Mesenchymal stem cell (in vitro differentiated cells and primary cell): ENCODE measurements around the gene TLCD1.

ENCODE experiments used
- DNase-seq: peaks from one replicate; pipeline ENCODE4 v3.0.0-alpha.2; 2013
- H2AFZ ChIP-seq: one replicate; pipeline ENCODE4 v1.6.1; 2013; ENCODE audit warnings: low read depth, mild to moderate bottlenecking, control low read depth, inconsistent platforms, low read length, moderate library complexity
- H2AK5ac ChIP-seq: 2 replicates; pipeline ENCODE4 v1.6.1; 2013; ENCODE audit warnings: low read length, moderate library complexity, mild to moderate bottlenecking, inconsistent platforms; ENCODE audit not compliant: severe bottlenecking
- H2BK120ac ChIP-seq: one replicate; pipeline ENCODE4 v1.6.1; 2013; ENCODE audit warnings: low read depth, mild to moderate bottlenecking, inconsistent platforms, low read length, moderate library complexity
- H2BK12ac ChIP-seq, 2 experiments: one replicate each; pipeline ENCODE4 v1.6.1; 2013; ENCODE audit warnings: inconsistent platforms in 2 of 2, low read length in 2 of 2, mild to moderate bottlenecking in 2 of 2, moderate library complexity in 2 of 2, control low read depth in 1 of 2
- H2BK15ac ChIP-seq: one replicate; pipeline ENCODE4 v1.6.1; 2013; ENCODE audit warnings: mild to moderate bottlenecking, low read depth, inconsistent platforms; ENCODE audit not compliant: poor library complexity, severe bottlenecking
- H2BK5ac ChIP-seq: 2 replicates; pipeline ENCODE4 v1.6.1; 2013; ENCODE audit warnings: low read depth, mild to moderate bottlenecking, low read length, control low read depth, inconsistent platforms; ENCODE audit not compliant: poor library complexity, severe bottlenecking
- H3K14ac ChIP-seq, 2 experiments: one replicate each; pipeline ENCODE4 v1.6.1; 2013; ENCODE audit warnings: inconsistent platforms in 2 of 2, low read length in 2 of 2, control low read depth in 1 of 2, mild to moderate bottlenecking in 1 of 2, moderate library complexity in 1 of 2
- H3K18ac ChIP-seq, 2 experiments: one replicate each; pipeline ENCODE4 v1.6.1; 2013; ENCODE audit warnings: inconsistent platforms in 2 of 2, low read length in 2 of 2, control low read depth in 1 of 2, low read depth in 1 of 2, mild to moderate bottlenecking in 1 of 2
- H3K23ac ChIP-seq, 2 experiments: one replicate each; pipeline ENCODE4 v1.6.1; 2013; ENCODE audit warnings: inconsistent platforms in 2 of 2, low read length in 2 of 2, mild to moderate bottlenecking in 2 of 2, moderate library complexity in 2 of 2, control low read depth in 1 of 2
- H3K27ac ChIP-seq: 2 replicates; pipeline ENCODE4 v1.5.1; 2013; ENCODE audit warnings: mild to moderate bottlenecking, moderate library complexity, low read length, control low read depth, inconsistent platforms; ENCODE audit not compliant: poor library complexity, severe bottlenecking
- H3K27me3 ChIP-seq, 2 experiments: 2 replicates each; pipeline versions ENCODE4 v1.6.1 to v1.7.0; 2013; ENCODE audit warnings: low read length in 2 of 2, mild to moderate bottlenecking in 2 of 2, moderate library complexity in 2 of 2, control low read depth in 1 of 2, inconsistent platforms in 1 of 2; ENCODE audit not compliant: control insufficient read depth in 1 of 2, insufficient read depth in 1 of 2
- H3K36me3 ChIP-seq, 2 experiments: 2 replicates each; pipeline versions ENCODE4 v1.6.1 to v1.7.0; 2013; ENCODE audit warnings: low read length in 2 of 2, control low read depth in 1 of 2, inconsistent platforms in 1 of 2, low read depth in 1 of 2, mild to moderate bottlenecking in 1 of 2; ENCODE audit not compliant: insufficient read depth in 2 of 2, control insufficient read depth in 1 of 2
- H3K4ac ChIP-seq, 2 experiments: one replicate each; pipeline ENCODE4 v1.6.1; 2013; ENCODE audit warnings: inconsistent platforms in 2 of 2, low read length in 2 of 2, mild to moderate bottlenecking in 2 of 2, moderate library complexity in 2 of 2, control low read depth in 1 of 2, low read depth in 1 of 2
- H3K4me1 ChIP-seq: 2 replicates; pipeline ENCODE4 v1.6.1; 2013; ENCODE audit warnings: low read depth, low read length, control low read depth; ENCODE audit not compliant: control insufficient read depth, insufficient read depth
- H3K4me2 ChIP-seq: 2 replicates; pipeline ENCODE4 v1.6.1; 2013; ENCODE audit warnings: low read length, mild to moderate bottlenecking, inconsistent platforms; ENCODE audit not compliant: poor library complexity, severe bottlenecking
- H3K4me3 ChIP-seq, 2 experiments: 2 replicates each; pipeline versions ENCODE4 v1.5.1 to v1.7.0; 2013; ENCODE audit warnings: low read length in 2 of 2, mild to moderate bottlenecking in 2 of 2, control low read depth in 1 of 2, low read depth in 1 of 2; ENCODE audit not compliant: insufficient read depth in 1 of 2
- H3K79me1 ChIP-seq: replicated peaks from 2 replicates; pipeline ENCODE4 v1.6.1; 2013; ENCODE audit warnings: mild to moderate bottlenecking, control low read depth, low read length, inconsistent platforms; ENCODE audit not compliant: poor library complexity, severe bottlenecking
- H3K9ac ChIP-seq: 2 replicates; pipeline ENCODE4 v1.7.0; 2013; ENCODE audit warnings: mild to moderate bottlenecking, low read length, moderate library complexity
- H3K9me3 ChIP-seq: 2 replicates; pipeline ENCODE4 v1.7.0; 2013; ENCODE audit warnings: mild to moderate bottlenecking, low read length; ENCODE audit not compliant: control insufficient read depth
- H4K8ac ChIP-seq: one replicate; pipeline ENCODE4 v1.6.1; 2013; ENCODE audit warnings: inconsistent platforms, mild to moderate bottlenecking, low read length, moderate library complexity
- H4K91ac ChIP-seq: one replicate; pipeline ENCODE4 v1.6.1; 2013; ENCODE audit warnings: mild to moderate bottlenecking, low read length, inconsistent platforms
- WGBS: methylation state at CpG from one replicate; pipeline ENCODE4 v1.1.7; 2013; ENCODE audit warnings: mixed read lengths; 5-methylcytosine and 5-hydroxymethylcytosine counted together

The TLCD1 gene

DNA sequence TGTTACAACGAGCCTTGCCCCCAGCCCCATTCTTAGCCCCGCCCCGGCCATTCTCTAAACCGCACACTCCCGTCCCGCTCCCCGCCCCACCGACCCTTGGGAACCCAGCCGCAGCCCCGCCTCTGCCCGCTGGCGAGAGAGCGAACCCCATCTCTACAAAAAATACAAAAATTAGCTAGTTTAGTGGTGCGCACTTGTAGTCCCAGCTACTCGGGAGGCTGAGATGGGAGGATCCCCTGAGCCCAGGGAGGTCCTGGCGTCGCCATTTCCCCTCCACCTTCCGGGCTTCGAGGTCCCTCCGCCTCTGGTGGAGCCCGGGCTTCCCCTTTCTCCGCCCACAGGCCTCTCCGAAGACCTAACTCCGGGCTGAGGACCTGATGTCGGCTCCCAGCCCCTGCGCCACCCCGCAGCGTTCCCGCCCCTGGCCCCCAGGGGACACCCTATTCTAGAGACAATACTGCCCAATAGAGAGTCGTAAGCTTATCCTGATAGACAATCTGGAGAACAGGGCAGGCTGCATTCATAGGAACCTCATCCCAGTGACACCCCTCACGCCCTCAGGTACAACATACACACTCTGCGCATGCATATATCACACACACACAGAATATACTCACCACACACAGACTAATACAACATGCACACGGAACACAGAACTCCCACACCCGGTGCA lies 13.9 kb downstream of the TLCD1 start:
- Histone ChIP-seq H3K36me3 (peaks cover 34 to 42% of the 10 kb centered on the region in 2 experiments), H2BK5ac (no peak overlapping the region), H3K23ac (peak overlapping the region in 1 of 2 experiments; percentile 10), H2BK120ac (peak overlapping the region; percentile 42), H3K4ac (peak overlapping the region in 1 of 2 experiments; percentile 55), H4K8ac (peak overlapping the region; percentile 90), H2BK15ac (no peak overlapping the region), H3K9me3 (no peaks in the 10 kb centered on the region), H3K4me3 (peak overlapping the region in 1 of 2 experiments; percentile 84), H3K27ac (no peak overlapping the region), H3K79me1 (peaks cover 16% of the 10 kb centered on the region), H3K4me1 (peaks cover 23% of the 10 kb centered on the region), H3K27me3 (no peaks in the 10 kb centered on the region), H3K18ac (peak overlapping the region; percentile 70 to 86), H3K14ac (no peak overlapping the region), H4K91ac (peak overlapping the region; percentile 67), H2BK12ac (peak overlapping the region; percentile 29), H2AK5ac (no peak overlapping the region), H3K9ac (peak overlapping the region; percentile 95), H3K4me2 (no peak overlapping the region), H2AFZ (no peak overlapping the region)
- peak; percentile 55 for DNase-seq
- WGBS = 22% methylated on average over 34 of the region's 34 CpGs

DNA sequence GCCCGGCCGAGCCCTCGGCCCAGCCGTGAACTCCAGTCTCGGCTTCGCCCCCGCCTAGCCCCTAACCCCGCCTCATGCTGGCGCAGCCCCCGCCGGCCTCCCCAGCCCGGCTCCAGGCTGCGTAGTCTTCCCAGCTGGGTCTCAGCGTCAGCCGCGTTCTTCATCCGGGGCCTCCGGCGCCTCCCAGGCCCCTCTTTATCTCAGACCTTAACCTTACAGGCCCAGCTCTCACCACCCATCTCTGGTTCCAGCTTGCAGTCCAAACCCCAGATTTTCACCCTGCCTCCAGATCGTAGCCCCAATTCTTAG lies 14.4 kb downstream of the TLCD1 start, which contains the start of gene PROCA1:
TSS of gene PROCA1 (minus strand) at position 166 of the 309 bp plus-strand sequence. CDS start 228 bp downstream, outside the sequence.
- peak within 1 kb of the TSS; percentile 63 for H3K27ac ChIP-seq
- peak within 1 kb of the TSS; percentile 60 to 84 for H3K4me3 ChIP-seq
- peak within 1 kb of the TSS; percentile 65 for H2BK15ac ChIP-seq
- H3K36me3 ChIP-seq = peaks cover 34 to 42% of the 10 kb centered on the region in 2 experiments
- no peak within 1 kb of the TSS for H3K14ac ChIP-seq
- 1% methylated on average over 20 of the region's 20 CpGs for WGBS
- peak within 1 kb of the TSS; percentile 72 for H2AFZ ChIP-seq
- H3K27me3 ChIP-seq = no peaks in the 10 kb centered on the region
- peak within 1 kb of the TSS; percentile 84 for H3K4me2 ChIP-seq
- peak within 1 kb of the TSS; percentile 73 for H4K91ac ChIP-seq
- no peak for DNase-seq
- no peaks in the 10 kb centered on the region for H3K9me3 ChIP-seq
- peak within 1 kb of the TSS; percentile 90 for H4K8ac ChIP-seq
- no peak within 1 kb of the TSS for H2BK5ac ChIP-seq
- H3K79me1 ChIP-seq = peaks cover 16% of the 10 kb centered on the region
- peak within 1 kb of the TSS; percentile 71 to 92 for H3K4ac ChIP-seq
- H3K18ac ChIP-seq = peak within 1 kb of the TSS; percentile 77 to 86
- H3K23ac ChIP-seq = peak within 1 kb of the TSS in 1 of 2 experiments; percentile 77
- H2BK12ac ChIP-seq = peak within 1 kb of the TSS; percentile 30 to 37
- H2AK5ac ChIP-seq = no peak within 1 kb of the TSS
- peak within 1 kb of the TSS; percentile 78 for H2BK120ac ChIP-seq
- H3K4me1 ChIP-seq = peaks cover 23% of the 10 kb centered on the region
- peak within 1 kb of the TSS; percentile 95 for H3K9ac ChIP-seq

DNA sequence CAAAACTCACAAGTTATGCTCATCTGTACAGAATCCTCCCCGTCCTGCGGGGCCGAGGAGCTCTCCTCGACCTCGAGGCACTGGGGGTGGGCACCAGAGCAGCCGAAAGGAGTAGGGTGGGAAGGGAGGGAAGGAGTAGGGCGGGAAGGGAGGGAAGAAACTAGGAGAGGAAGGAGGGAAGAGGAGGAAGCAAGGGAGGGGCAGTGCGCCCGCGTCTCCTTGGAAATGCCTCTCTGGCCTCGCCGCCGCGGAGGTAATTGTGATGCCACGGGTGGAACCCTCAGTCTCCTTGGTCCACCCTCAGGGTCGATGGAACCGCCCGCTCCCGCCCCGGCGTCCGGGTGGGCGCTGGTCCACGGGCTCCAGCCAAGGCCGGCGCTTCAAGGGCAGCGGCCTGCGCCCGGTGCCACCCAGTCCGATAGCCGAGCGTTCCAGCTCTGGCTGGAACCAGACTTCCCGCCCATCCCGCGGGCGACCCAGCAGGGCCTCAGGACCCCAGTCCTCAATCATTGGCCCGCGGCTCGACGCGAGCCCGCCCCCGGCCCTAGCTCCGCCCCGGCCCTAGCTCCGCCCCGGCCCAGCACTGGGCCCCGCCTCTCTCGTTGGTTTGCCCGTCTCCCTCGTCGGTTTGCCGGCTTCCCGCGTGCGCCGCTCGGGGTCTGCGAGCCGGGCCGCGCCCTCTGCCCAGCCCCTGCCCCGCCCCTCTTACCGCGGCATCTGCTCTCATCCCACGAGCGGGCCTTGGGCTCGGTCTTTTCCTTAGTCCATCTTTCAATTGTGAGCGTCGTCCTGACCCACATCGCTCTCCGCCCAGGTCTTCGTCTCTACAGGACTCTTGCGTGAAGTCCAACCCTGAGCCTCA lies 14.9 kb downstream of the TLCD1 start:
- WGBS = 1% methylated on average over 67 of the region's 74 CpGs
- H2AK5ac ChIP-seq = no peak overlapping the region
- H2BK120ac ChIP-seq = peak overlapping the region; percentile 78
- peak overlapping the region; percentile 90 for H4K8ac ChIP-seq
- peaks cover 16% of the 10 kb centered on the region for H3K79me1 ChIP-seq
- peak overlapping the region; percentile 30 to 37 for H2BK12ac ChIP-seq
- peak overlapping the region; percentile 65 for H2BK15ac ChIP-seq
- H3K18ac ChIP-seq = peak overlapping the region; percentile 77 to 86
- DNase-seq = peak; percentile 90
- peaks cover 23% of the 10 kb centered on the region for H3K4me1 ChIP-seq
- peak overlapping the region; percentile 95 for H3K9ac ChIP-seq
- peaks cover 39 to 46% of the 10 kb centered on the region in 2 experiments for H3K36me3 ChIP-seq
- no peaks in the 10 kb centered on the region for H3K9me3 ChIP-seq
- H4K91ac ChIP-seq = peak overlapping the region; percentile 73
- peak overlapping the region; percentile 60 to 84 for H3K4me3 ChIP-seq
- no peak overlapping the region for H2BK5ac ChIP-seq
- H3K27ac ChIP-seq = peak overlapping the region; percentile 63
- H3K27me3 ChIP-seq = no peaks in the 10 kb centered on the region
- H3K14ac ChIP-seq = no peak overlapping the region
- peak overlapping the region; percentile 84 for H3K4me2 ChIP-seq
- H2AFZ ChIP-seq = peak overlapping the region; percentile 72
- H3K4ac ChIP-seq = peak overlapping the region; percentile 71 to 92
- peak overlapping the region in 1 of 2 experiments; percentile 61 for H3K23ac ChIP-seq

DNA sequence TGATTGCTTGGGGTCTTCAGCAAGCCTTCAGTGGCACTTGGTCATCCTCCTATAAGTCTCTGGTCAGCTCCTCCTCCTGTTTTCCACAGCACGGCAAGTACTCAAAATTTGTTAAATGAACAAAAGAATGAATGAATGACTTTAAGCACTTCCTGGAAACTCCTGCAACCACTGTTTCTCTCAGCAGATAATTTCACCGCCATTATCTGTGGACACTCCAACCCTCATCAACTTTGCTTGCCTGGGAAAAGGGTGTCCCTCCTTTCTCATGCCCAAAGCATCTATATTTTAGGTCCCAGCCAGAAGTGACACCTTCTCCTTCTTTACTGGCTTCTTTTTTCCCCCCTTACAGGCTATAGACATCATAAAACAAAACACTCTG lies 18.7 kb downstream of the TLCD1 start:
- Histone ChIP-seq H3K9me3 (no peaks in the 10 kb centered on the region), H2BK12ac (no peak overlapping the region)
- no peak for DNase-seq

More for the DNA sequence above, 18.7 kb downstream of the TLCD1 start:
- Histone ChIP-seq H2BK120ac (no peak overlapping the region), H3K79me1 (peaks cover 6% of the 10 kb centered on the region), H3K18ac (no peak overlapping the region), H4K8ac (no peak overlapping the region), H3K4me2 (no peak overlapping the region), H4K91ac (no peak overlapping the region), H3K14ac (no peak overlapping the region), H2BK5ac (no peak overlapping the region), H2AFZ (no peak overlapping the region), H3K36me3 (peaks cover 42 to 48% of the 10 kb centered on the region in 2 experiments), H3K27ac (no peak overlapping the region), H3K4ac (no peak overlapping the region), H2BK15ac (no peak overlapping the region), H2AK5ac (no peak overlapping the region), H3K4me3 (no peak overlapping the region), H3K23ac (no peak overlapping the region), H3K27me3 (no peaks in the 10 kb centered on the region), H3K9ac (no peak overlapping the region), H3K4me1 (peaks cover 16% of the 10 kb centered on the region)
- WGBS = 98% methylated on average over 2 of the region's 2 CpGs
